Naive thymus-derived CD4-positive, alpha-beta T cell (primary cell): ENCODE results near the gene MRPS35. TPM values are rescaled to one million over a fixed set of nuclear protein-coding genes. Genes with fewer than 3 reads are reported as not detected.
A peak's percentile ranks its signal among the peaks of the same experiment; 100 is the strongest.

Experiments
- ATAC-seq: fragments of 150-1000 bp; cut with Tn5 transposase; 2 replicates; pipeline ENCODE4 v1.10.0; 2021; ENCODE audit warnings: mild to moderate bottlenecking, moderate library complexity
- CTCF ChIA-PET: fragments of 350-600 bp; sonication (Branson Sonifier 250); formaldehyde crosslinking; loops from one replicate; lab custom pipeline; 2021; ENCODE audit warnings: antibody characterized with exemption; lab: Charles Lee
- POLR2A ChIA-PET: fragments of 350-600 bp; sonication (Branson Sonifier 250); formaldehyde crosslinking; loops from one replicate; lab custom pipeline; 2021; ENCODE audit warnings: antibody characterized with exemption, inconsistent platforms; lab: Charles Lee
- DNase-seq, 9 donors: peaks; one replicate each; pipeline versions ENCODE4 v3.0.0 to v3.0.0-alpha.2; 2020 to 2022; ENCODE audit warnings: mixed read lengths in 1 of 9
- H3K27ac ChIP-seq: one replicate; pipeline ENCODE4 v1.7.0; 2013; ENCODE audit warnings: mild to moderate bottlenecking, low read depth, low read length, moderate library complexity
- H3K27me3 ChIP-seq, 2 donors: one replicate each; pipeline ENCODE4 v1.7.0; 2013; ENCODE audit warnings: low read length in 2 of 2, mild to moderate bottlenecking in 2 of 2, moderate library complexity in 2 of 2; ENCODE audit not compliant: control insufficient read depth in 2 of 2, insufficient read depth in 2 of 2
- H3K36me3 ChIP-seq, 3 experiments: 1 replicate in 2 of 3; 2 replicates in 1 of 3; pipeline ENCODE4 v1.7.0; 2013; ENCODE audit warnings: low read length in 3 of 3, mild to moderate bottlenecking in 3 of 3, moderate library complexity in 1 of 3; ENCODE audit not compliant: insufficient read depth in 3 of 3, control insufficient read depth in 2 of 3
- H3K4me1 ChIP-seq, 2 donors: one replicate each; pipeline ENCODE4 v1.7.0; 2013; ENCODE audit warnings: low read length in 2 of 2, mild to moderate bottlenecking in 2 of 2, moderate library complexity in 1 of 2; ENCODE audit not compliant: control insufficient read depth in 2 of 2, insufficient read depth in 2 of 2
- H3K4me3 ChIP-seq: 2 replicates; pipeline ENCODE4 v1.7.0; 2013; ENCODE audit warnings: mild to moderate bottlenecking, low read length
- H3K9me3 ChIP-seq, 3 experiments: 1 replicate in 2 of 3; 2 replicates in 1 of 3; pipeline ENCODE4 v1.7.0; 2013; ENCODE audit warnings: low read length in 3 of 3; ENCODE audit not compliant: control insufficient read depth in 2 of 3
- H3K27ac Mint-ChIP-seq, 9 donors: one replicate each; pipeline ENCODE4 v1.8.0; 2020 to 2022; ENCODE audit warnings: mixed read lengths in 9 of 9, mild to moderate bottlenecking in 8 of 9, moderate library complexity in 5 of 9, inconsistent platforms in 2 of 9
- H3K27me3 Mint-ChIP-seq, 5 donors: one replicate each; pipeline ENCODE4 v1.8.0; 2021 to 2022; ENCODE audit warnings: mixed read lengths in 5 of 5, mild to moderate bottlenecking in 1 of 5
- H3K36me3 Mint-ChIP-seq, 5 donors: one replicate each; pipeline ENCODE4 v1.8.0; 2020 to 2022; ENCODE audit warnings: mixed read lengths in 5 of 5, mild to moderate bottlenecking in 3 of 5, inconsistent platforms in 1 of 5
- H3K4me1 Mint-ChIP-seq, 7 donors: one replicate each; pipeline ENCODE4 v1.8.0; 2020 to 2022; ENCODE audit warnings: mixed read lengths in 7 of 7, mild to moderate bottlenecking in 3 of 7, inconsistent platforms in 1 of 7
- H3K4me3 Mint-ChIP-seq, 10 donors: one replicate each; pipeline ENCODE4 v1.8.0; 2020 to 2022; ENCODE audit warnings: mild to moderate bottlenecking in 10 of 10, mixed read lengths in 10 of 10, moderate library complexity in 6 of 10, inconsistent platforms in 2 of 10
- H3K9me3 Mint-ChIP-seq, 11 donors: one replicate each; pipeline ENCODE4 v1.8.0; 2020 to 2022; ENCODE audit warnings: mixed read lengths in 11 of 11, mild to moderate bottlenecking in 4 of 11, inconsistent platforms in 1 of 11, moderate library complexity in 1 of 11
- intact Hi-C, 2 donors: fragments of 100-400 bp; cut with micrococcal nuclease; formaldehyde crosslinking; loops; one replicate each; pipeline ENCODE4 v1.15.1; 2023
- polyA plus RNA-seq, 2 donors: library from polyadenylated mRNA; unstranded; fragments of 300-500 nt; fragmentation: Illumina TruSeq; gene quantifications; one replicate each; pipeline ENCODE4 v1.2.3, GENCODE V29; 2021
- total RNA-seq, 6 experiments: library from RNA in 5 of 6; stranded (reverse) in 5 of 6; gene quantifications; 1 replicate in 5 of 6; 2 replicates in 1 of 6; pipeline ENCODE4 v1.2.3 and lab custom pipeline; 2021 to 2026

MRPS35 gene
- total and polyA plus RNA-seq, 7 experiments from 2014 or later = 19.9 to 64.8 (median 23.8) TPM

DNA sequence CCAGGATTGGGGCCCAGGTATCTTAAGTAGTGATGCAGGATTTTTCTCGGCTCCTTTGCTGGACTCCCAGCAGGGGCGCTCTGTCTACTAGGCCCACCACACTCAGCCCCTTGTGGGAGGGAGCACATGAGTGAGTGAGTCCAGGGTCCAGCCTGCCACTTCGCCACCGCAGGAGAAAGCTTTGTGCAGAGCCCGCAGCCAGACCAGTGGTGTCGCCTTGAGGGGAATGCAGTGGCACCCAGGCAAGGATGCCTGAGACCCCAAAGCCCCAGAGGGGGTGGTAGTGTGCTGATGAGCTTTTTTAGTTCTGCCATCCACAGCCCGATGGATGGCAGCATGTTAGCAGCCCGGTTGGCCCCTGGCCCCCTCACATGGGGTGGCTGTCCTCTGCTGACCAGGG is 5.4 kb upstream of the MRPS35 start:
- Histone ChIP-seq H3K4me3 (no peak overlapping the region), H3K4me1 (no peaks in the 10 kb centered on the region), H3K27me3 (no peaks in the 10 kb centered on the region), H3K27ac (no peak overlapping the region), H3K9me3 (no peaks in the 10 kb centered on the region), H3K36me3 (no peaks in the 10 kb centered on the region)
- Mint-ChIP-seq H3K4me3 (no peak overlapping the region), H3K27ac (no peak overlapping the region), H3K36me3 (peaks cover 0 to 3% (median 0%) of the 10 kb centered on the region in 5 donors), H3K4me1 (peaks cover 0 to 10% (median 4%) of the 10 kb centered on the region in 7 donors), H3K27me3 (peaks cover 0 to 24% (median 6%) of the 10 kb centered on the region in 5 donors), H3K9me3 (no peaks in the 10 kb centered on the region)
- POLR2A ChIA-PET = interaction anchor here (1.2 kb wide), 1 partner anchor 181 kb away, joined by 3 read pairs; the partner anchor contains the start of gene PPFIBP1
- DNase-seq (no peak), ATAC-seq (no peak)
- CTCF ChIA-PET = interaction anchor here (0.6 to 3.3 kb wide), 2 partner anchors 271 to 453 kb away, joined by 5 to 19 read pairs; no protein-coding TSS in a partner anchor
- intact Hi-C loops = no loop called here

DNA sequence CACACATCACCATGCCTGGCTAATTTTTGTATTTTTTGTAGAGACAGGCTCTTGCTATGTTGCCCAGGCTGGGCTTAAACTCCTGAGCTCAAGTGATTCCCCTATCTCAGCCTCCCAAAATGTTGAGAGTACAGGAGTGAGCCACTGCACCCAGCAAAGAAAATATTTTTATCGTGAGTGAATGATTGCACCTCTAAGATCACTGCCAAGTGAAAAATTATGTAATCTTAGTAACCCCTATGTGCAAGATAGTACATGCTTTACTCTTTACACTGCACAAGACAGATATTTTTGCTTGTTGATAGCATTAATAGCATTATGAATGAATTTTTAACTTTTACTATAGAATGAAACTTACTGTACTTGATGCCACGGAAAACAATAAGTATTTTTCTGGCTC is 3.4 kb upstream of the MRPS35 start:
- Mint-ChIP-seq H3K4me1 (peaks cover 12 to 23% (median 19%) of the 10 kb centered on the region in 7 donors), H3K27ac (no peak overlapping the region), H3K4me3 (peak overlapping the region in 1 of 10 donors; percentile 12), H3K9me3 (peaks cover 0 to 2% (median 0%) of the 10 kb centered on the region in 11 donors), H3K36me3 (peaks cover 0 to 5% (median 2%) of the 10 kb centered on the region in 5 donors), H3K27me3 (peaks cover 0 to 20% (median 0%) of the 10 kb centered on the region in 5 donors)
- Histone ChIP-seq H3K4me1 (peaks cover 5 to 7% of the 10 kb centered on the region in 2 donors), H3K4me3 (no peak overlapping the region), H3K27me3 (no peaks in the 10 kb centered on the region), H3K27ac (no peak overlapping the region), H3K9me3 (no peaks in the 10 kb centered on the region), H3K36me3 (peaks cover 0 to 5% (median 0%) of the 10 kb centered on the region in 3 experiments)
- DNase-seq (no peak), ATAC-seq (no peak)
- ChIA-PET CTCF (interaction anchor here (0.5 to 2.0 kb wide), 5 partner anchors 114 to 828 kb away, joined by 3 to 7 read pairs (median 3); no protein-coding TSS in a partner anchor), POLR2A (no interaction called here)
- intact Hi-C loops = no loop called here

DNA sequence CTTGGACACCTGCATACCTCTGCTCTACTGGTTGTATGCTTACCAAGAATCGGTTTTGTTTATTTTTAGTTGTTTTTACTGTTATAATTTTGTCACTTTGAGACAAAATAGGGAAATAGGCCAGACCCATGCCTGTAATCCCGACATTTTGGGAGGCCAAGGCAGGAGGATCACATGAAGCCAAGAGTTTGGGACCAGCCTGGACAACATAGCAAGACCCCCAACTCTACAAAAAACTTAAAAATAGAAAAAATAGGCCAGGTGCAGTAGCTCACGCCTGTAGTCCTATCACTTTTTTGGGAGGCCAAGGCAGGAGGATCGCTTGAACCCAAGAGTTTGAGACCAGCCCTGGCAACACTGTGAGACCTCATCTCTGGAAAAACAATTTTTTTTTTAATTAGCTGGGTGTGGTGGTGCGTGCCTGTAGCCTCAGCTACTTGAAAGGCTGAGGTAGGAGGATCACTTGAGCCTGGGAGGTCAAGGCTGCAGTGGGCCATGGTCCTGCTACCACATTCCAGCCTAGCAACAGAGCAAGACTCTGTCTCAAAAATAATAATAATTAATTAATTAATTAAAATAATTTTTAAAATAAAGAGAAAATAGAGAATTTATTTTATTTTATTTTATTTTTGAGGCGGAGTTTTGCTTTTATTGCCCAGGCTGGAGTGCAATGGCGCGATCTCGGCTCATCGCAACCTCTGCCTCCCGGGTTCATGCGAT is 1.3 kb upstream of the MRPS35 start:
- Mint-ChIP-seq H3K4me3 (peak overlapping the region; percentile 38 to 100 (median 96)), H3K36me3 (peaks cover 0 to 8% (median 6%) of the 10 kb centered on the region in 5 donors), H3K4me1 (peaks cover 21 to 41% (median 34%) of the 10 kb centered on the region in 7 donors), H3K27me3 (peaks cover 0 to 20% (median 0%) of the 10 kb centered on the region in 5 donors), H3K9me3 (peaks cover 0 to 2% (median 0%) of the 10 kb centered on the region in 11 donors), H3K27ac (peak overlapping the region in 3 of 9 donors; percentile 36 to 98 (median 94))
- ATAC-seq (no peak), DNase-seq (no peak)
- Histone ChIP-seq H3K4me3 (peak overlapping the region; percentile 98), H3K27ac (no peak overlapping the region), H3K27me3 (no peaks in the 10 kb centered on the region), H3K4me1 (peaks cover 7 to 13% of the 10 kb centered on the region in 2 donors), H3K9me3 (no peaks in the 10 kb centered on the region), H3K36me3 (peaks cover 0 to 5% (median 0%) of the 10 kb centered on the region in 3 experiments)
- ChIA-PET CTCF (interaction anchor here (0.7 kb wide), 1 partner anchor 112 kb away, joined by 5 read pairs; no protein-coding TSS in a partner anchor), POLR2A (no interaction called here)
- intact Hi-C loops = no loop called here

DNA sequence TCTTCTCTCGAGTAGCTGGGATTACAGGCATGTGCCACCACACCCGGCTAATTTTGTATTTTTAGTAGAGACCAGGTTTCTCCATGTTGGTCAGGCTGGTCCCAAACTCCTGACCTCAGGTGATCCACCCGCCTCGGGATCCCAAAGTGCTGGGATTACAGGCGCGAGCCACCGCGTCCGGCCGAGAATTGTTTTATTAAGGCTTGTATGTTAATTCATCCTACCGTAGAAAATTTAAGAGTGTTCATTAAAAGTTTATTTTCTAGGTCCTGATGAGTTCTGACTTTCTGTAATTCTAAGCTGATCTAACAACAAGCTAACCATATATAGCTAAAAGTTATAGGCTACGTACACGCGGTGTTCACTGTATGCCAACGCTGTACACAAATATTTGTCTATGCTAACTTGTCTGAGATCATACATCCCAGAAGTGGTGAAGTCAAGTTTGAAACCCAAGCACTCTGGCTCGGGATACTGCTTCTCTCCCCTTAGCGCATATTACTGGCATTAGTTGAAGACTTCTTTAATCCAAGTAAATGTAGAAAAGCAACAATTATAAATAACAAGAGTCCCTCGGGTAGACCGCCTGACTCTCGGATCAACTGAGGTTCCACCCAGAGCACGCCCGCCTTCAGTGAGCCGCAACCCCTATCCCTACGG is 570 bp upstream of the MRPS35 start:
- peaks cover 0 to 18% (median 0%) of the 10 kb centered on the region in 5 donors for H3K27me3 Mint-ChIP-seq
- peak overlapping the region; percentile 98 for H3K4me3 ChIP-seq

DNA sequence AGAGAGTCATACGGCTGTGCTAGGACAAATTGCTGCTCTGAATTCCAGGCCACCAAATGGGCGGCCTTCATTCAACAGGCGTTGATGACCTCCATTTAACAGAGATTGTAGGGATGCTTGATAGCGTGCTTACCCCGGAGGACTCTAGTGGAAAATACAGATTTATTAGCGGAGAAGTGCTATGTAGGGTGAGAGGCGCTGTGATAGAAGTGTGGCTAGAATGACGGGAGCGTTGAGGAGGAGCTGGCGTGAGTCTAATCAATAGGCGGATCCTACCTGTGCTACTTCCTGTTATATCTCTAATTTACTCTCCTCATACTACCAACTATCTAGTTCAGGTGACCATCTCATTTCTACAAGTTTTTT is 668 bp downstream of the MRPS35 start:
- ATAC-seq = no peak
- CTCF ChIA-PET = no interaction called here
- Histone ChIP-seq H3K27ac (peak overlapping the region; percentile 85), H3K27me3 (no peaks in the 10 kb centered on the region), H3K4me3 (peak overlapping the region; percentile 98), H3K9me3 (no peaks in the 10 kb centered on the region), H3K4me1 (peaks cover 7 to 13% of the 10 kb centered on the region in 2 donors), H3K36me3 (peaks cover 0 to 11% (median 0%) of the 10 kb centered on the region in 3 experiments)
- peaks cover 0 to 18% (median 0%) of the 10 kb centered on the region in 5 donors for H3K27me3 Mint-ChIP-seq
- POLR2A ChIA-PET = no interaction called here
- H3K36me3 Mint-ChIP-seq = peaks cover 0 to 11% (median 8%) of the 10 kb centered on the region in 5 donors
- H3K4me3 Mint-ChIP-seq = peak overlapping the region; percentile 94 to 100 (median 98)
- H3K27ac Mint-ChIP-seq = peak overlapping the region; percentile 91 to 100 (median 98)
- peaks cover 21 to 46% (median 39%) of the 10 kb centered on the region in 7 donors for H3K4me1 Mint-ChIP-seq
- peak in 5 of 9 donors; percentile 5 to 25 (median 6) for DNase-seq
- peaks cover 0 to 2% (median 0%) of the 10 kb centered on the region in 11 donors for H3K9me3 Mint-ChIP-seq
- intact Hi-C loops = loop anchor here (2.0 to 5.0 kb wide), 5 partner anchors 96 to 1589 kb away; partner anchors contain the start of gene ITPR2 (in 2 of the 2)

More for the DNA sequence above, 570 bp upstream of the MRPS35 start:
- Mint-ChIP-seq H3K4me1 (peaks cover 21 to 46% (median 39%) of the 10 kb centered on the region in 7 donors), H3K4me3 (peak overlapping the region; percentile 94 to 100 (median 98)), H3K9me3 (peaks cover 0 to 2% (median 0%) of the 10 kb centered on the region in 11 donors), H3K36me3 (peaks cover 0 to 9% (median 6%) of the 10 kb centered on the region in 5 donors), H3K27ac (peak overlapping the region; percentile 91 to 100 (median 98))
- Histone ChIP-seq H3K27ac (peak overlapping the region; percentile 85), H3K4me1 (peaks cover 7 to 13% of the 10 kb centered on the region in 2 donors), H3K9me3 (no peaks in the 10 kb centered on the region), H3K36me3 (peaks cover 0 to 5% (median 0%) of the 10 kb centered on the region in 3 experiments), H3K27me3 (no peaks in the 10 kb centered on the region)
- intact Hi-C loops = loop anchor here (1.0 to 5.0 kb wide), 12 partner anchors 70 to 1588 kb away; partner anchors contain the start of genes CCDC91 (in 2 of the 2), FGFR1OP2 (in 2 of the 2), ITPR2 (in 2 of the 2) and KLHL42 (in 2 of the 2)
- ChIA-PET CTCF (interaction anchor here (0.7 kb wide), 1 partner anchor 112 kb away, joined by 5 read pairs; no protein-coding TSS in a partner anchor), POLR2A (no interaction called here)
- DNase-seq (peak in 1 of 9 donors; percentile 11), ATAC-seq (peak; percentile 47)

DNA sequence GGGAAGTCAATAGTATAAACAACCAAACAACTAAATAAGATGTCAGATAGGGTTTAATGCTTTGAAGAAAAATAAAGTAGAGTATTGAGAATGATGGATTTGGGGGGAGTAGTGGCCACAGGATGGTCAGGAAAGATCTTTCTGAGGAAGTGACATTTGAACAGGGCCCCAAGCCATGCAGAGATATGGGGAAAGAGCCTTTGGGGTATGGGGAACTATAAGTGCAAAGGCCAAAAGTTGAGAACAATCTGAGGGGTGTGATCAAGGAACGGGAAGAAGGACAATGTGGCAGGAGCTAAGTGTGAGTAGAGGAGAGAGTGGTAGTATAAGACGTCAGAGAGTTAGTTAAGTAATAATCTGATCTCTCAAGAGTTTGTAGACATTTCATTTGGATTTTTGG is 1.3 kb downstream of the MRPS35 start:
- intact Hi-C loops = loop anchor here (2.0 to 5.0 kb wide), 5 partner anchors 95 to 1590 kb away; partner anchors contain the start of gene ITPR2 (in 2 of the 2)
- peaks cover 0 to 12% (median 9%) of the 10 kb centered on the region in 5 donors for H3K36me3 Mint-ChIP-seq
- H3K4me1 Mint-ChIP-seq = peaks cover 21 to 46% (median 39%) of the 10 kb centered on the region in 7 donors
- CTCF ChIA-PET = no interaction called here
- Histone ChIP-seq H3K27me3 (no peaks in the 10 kb centered on the region), H3K4me3 (no peak overlapping the region), H3K36me3 (peaks cover 0 to 17% (median 0%) of the 10 kb centered on the region in 3 experiments), H3K9me3 (no peaks in the 10 kb centered on the region), H3K27ac (no peak overlapping the region), H3K4me1 (peaks cover 7 to 13% of the 10 kb centered on the region in 2 donors)
- peak overlapping the region in 6 of 9 donors; percentile 11 to 98 (median 68) for H3K27ac Mint-ChIP-seq
- H3K9me3 Mint-ChIP-seq = peaks cover 0 to 2% (median 0%) of the 10 kb centered on the region in 11 donors
- DNase-seq (no peak), ATAC-seq (no peak)
- peaks cover 0 to 18% (median 0%) of the 10 kb centered on the region in 5 donors for H3K27me3 Mint-ChIP-seq
- POLR2A ChIA-PET = no interaction called here
- peak overlapping the region; percentile 26 to 100 (median 96) for H3K4me3 Mint-ChIP-seq
